SK-N-DZ (cell line): Measurements from ENCODE around the gene AKAP13.

Source experiments
- DNase-seq: peaks from one replicate; pipeline ENCODE4 v3.0.0-alpha.2; 2015; ENCODE audit warnings: low spot score

The AKAP13 gene

DNA sequence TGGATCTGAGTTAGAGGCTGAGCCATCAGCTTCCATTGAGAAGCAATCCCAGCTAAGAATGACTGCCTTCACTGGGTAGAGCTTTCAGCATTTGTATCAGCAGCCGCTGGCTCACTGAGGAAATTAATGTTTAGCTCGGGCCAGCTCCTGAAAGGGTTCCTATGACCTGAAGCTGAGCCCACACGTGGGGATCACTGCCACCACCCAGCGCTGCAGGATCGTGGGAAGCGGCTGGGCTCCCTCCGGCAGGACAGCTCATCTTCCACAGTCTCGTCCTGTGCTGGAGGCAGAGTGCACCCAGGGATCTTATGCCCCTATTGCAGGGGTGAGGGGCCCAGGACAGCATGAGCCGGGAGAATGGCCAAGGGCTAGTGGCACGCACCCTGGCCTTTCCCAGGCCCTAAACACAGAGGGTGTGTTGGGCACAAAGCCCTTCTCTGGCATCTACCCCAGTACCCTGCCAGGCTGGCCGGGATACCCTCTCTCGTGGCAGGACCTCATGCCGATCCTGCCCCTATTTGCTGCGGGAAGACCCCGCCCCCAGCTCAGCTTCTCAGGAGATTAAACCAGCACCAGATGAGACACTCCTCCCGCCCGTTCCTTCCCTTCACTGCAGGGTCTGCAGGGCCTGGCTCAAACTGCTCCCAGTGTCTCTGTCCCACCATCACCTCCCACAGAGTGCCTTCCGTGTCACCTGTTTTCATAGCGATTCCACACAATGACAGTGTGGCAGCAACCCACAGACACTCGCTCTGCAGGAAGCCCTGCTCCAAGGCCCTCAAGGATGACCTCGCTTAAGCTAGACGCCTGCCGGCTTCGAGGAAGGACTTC lies 385.8 kb downstream of the AKAP13 start:
- no peak for DNase-seq

DNA sequence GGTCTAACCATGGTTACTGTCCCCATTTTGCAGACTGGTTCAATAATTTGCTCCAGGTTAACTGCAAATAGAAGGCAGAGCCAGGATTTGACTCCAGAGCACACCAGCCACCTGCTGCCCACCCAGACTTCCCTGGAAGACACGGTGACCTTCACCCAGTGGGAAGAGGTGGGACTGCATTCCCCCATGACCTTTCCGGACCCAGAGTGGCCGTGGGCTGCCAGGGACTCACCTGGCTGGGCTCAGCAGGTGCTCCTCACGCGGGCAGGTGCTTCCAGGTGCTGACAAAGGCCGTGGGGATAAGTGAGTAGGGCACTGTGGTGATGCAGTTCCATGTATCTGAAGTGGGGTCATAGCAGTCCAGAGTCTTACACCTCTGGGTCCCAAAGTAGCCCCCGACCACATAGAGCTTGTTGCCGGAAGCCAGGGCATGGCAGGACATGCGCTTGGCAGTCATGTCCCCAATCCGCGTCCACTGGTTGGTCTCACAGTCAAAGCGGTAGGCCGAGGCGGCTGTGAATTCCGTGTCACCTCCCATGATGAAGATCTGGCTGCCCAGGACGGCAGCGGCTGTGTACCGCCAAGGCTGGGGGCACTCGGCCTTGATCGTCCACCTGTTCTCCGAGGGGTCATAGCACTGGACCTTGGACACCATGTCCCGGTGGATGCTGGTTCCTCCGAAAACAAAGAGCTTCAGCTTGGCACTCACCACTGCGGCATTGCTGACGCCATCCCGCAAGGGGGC lies 387.6 kb downstream of the AKAP13 start:
- DNase-seq: no peak

DNA sequence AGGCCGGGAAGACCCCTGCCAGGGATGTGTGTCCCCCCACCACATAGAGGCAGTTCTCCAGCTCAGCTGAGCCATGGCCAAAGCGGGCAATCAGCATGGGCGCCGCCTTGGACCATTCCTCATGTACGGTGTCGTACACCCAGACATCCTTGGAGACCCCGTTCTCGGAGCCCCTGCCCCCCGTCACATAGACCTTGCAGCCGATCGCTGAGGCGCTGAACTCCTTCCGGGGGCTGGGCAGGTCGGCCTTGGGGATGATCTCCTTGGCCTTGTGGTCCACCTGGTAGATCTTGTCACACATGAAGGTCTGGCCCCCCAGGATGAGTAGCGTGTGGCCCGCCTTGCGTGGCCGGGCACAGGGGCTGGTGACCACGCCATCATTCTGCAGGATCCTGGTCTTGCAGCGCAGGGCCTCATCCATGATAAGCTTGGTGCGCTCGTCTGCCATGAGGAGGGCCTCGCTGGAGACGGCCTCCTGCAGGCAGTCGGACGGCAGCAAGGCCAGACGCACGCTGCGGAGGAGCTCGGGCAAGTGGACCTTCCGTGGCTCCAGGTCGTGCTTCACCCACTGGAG lies 388.3 kb downstream of the AKAP13 start:
- DNase-seq: no peak

DNA sequence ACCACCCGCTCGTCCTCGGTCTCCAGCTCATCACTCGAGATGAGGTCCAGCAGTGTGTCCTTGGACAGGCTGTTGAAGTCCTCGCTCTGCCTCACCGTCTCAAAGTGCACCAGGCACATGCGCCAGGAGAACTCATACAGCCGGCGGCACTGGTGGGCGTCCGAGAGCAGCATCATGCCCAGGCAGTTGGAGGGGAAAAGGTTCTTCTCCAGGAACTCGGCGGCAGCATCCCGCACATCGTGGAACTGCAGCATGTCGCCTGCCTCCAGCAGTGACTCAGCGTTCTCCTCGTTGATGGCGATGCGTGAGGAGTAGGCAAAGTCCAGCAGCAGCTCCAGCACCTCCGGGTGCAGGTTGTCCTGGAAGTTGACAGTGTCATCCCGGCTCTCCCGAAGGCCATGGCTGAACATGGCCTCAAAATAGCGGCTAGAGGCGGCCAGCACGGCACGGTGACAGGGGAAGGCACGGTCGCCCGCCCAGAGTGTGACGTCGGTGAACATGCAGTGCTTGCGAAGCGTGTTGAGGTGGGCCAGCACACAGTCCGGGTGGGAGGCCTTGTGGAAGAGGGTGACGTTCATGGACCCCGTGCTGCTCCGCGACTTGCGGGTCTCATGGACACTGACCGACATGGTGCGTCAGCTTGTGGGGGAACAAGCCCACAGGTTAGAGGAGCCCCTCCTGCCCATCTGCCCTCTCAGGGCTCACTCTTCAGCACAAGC lies 388.9 kb downstream of the AKAP13 start:
- no peak for DNase-seq

DNA sequence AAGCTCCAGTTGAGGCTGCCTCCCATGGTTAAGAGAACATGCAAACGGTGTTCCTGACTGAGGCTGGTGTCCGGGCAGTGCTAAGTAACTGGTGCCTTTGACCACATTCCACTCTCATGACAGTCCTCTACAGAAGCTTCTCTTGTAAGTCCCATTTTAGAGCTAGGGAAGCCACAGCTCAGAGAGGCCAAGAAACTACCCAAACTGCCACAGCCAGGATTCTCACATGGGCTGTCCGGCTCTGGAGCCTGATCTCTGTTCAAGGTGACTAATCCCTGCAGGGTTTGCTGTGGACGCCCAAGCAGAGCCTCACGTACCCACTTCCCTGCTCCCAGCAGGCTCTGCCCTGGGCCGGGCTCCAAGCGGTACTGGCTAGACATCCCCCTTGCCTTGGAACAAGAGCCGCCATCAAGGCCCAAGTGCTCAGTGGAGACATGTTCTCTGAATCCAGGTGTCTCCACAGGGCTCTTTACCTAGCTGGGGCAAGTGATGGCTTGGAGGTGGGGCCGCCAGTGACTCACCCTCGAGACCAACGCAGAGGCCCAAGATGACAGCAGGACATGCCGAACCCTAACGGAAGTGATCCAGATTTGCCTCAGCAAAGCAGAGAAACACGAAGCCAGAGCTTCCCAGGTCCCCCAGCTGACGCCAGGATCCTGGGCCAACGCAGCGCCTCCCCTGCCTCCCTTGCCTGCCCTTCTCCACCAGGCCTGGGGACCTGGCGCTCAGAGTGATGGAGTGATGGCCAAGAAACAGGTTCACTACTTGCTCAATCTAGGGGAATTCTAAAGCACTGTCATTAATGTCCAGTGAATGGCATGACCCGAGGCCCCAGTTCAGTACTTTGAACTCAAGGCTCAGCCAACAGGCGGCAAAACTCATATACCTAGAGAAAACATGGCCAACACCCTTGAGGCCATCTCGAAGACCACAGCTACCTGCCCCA lies 390.0 kb downstream of the AKAP13 start:
- no peak for DNase-seq

DNA sequence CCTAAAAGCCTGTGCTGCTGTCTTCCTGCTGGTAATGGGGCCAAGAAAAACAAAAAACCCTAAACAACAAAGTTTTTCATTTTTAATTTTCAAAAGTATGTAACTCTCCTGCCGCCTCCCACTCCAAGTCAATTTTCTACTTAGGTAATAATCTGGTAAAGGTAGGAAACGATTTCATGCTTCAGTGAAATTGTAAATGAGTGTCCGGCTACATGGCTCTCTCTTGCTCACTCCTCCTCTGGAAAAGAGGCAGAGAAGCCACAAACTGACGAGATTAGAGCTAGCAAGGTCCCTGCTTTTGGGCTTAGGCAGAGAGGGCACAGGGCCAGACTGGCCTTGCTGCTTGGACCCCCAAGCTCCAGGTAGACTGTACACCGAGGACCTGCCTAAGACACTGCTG lies 390.9 kb downstream of the AKAP13 start:
- no peak for DNase-seq

DNA sequence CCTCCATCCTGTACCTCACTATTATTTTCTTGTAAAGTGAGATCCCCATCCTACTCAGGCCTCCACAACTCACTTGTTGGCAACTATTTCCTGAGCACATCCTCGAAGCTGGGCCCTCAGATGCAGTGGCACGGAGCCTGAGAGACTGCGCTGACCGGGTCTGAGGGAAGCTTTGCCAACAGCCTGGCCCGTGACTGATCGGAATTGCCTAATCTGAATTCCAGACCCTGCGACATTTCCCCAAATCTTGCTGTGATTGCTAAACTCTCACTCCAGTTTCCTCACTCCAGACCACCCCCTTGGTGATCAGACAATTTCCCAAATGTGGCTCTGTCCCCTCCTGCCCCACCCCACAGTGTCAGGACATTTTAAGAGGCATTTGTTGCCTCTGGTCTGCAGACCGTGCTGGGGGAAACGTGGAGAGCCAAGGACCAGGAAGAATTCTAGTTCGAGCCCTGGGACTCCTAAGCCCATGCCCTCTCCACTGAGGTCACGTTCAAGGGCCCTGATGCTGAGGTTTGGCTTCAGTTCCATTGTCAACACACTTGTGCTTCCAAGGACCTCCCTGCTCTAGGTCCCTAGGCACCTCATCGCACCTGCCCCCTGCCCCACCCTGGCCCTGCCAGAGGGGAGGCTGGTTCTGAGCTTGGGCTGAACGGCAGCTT lies 391.5 kb downstream of the AKAP13 start:
- DNase-seq: no peak

DNA sequence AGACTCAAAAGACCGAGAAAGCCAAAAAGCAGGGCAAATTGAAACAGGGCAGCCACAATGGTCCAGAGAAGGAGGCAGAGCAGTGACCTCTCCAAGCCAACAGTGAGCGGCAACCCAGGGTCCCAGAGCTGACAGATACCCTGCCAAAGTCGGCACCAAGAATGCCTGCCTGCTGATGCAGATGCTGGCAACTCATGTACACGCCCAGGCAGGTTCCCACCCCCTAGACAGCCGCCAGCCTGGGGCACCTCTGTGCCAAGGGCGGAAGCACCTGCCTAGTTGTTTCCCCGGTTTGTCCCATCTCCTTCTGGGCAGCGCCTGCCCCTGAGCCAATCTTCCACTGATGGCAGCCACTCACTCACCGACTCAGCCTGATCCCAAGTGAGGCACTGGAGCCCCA lies 392.3 kb downstream of the AKAP13 start:
- DNase-seq: no peak

DNA sequence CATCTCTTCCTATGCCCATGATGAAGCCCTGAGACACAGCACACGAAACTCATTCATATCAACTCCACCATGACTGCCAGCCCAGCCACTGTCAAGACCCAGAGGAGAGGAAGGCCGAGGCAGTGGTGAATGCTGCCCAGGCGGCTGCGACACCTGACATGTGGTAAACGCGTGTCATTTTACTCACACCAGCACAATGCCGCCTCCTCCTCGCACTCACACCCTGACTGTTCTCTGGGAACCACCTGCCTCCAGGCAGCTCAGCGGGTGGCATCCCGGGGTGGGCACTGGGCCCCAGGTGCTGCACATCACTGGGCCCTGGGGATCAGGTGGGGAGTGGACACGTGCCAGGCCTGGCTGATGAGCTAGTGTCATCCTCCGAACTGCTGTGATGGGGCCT lies 392.8 kb downstream of the AKAP13 start:
- no peak for DNase-seq

DNA sequence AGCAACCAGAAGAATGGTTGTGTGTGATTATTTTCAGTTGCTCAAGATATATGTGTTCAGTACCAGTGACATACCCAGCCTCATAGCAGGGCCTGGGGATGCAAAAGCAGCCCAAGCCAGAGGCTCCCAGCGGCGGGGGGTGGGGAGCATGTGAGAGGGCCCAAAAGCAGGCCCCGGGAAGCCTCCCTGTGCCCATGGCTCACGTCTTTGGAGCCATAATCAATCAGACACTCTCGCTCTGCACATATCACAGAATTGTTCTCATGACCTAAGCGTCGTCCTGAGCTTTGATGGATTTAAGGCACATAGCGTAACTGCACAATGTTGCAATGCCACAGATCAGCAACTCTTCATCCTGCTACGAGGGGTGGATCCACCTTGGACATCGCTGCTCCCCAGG lies 393.6 kb downstream of the AKAP13 start:
- no peak for DNase-seq

DNA sequence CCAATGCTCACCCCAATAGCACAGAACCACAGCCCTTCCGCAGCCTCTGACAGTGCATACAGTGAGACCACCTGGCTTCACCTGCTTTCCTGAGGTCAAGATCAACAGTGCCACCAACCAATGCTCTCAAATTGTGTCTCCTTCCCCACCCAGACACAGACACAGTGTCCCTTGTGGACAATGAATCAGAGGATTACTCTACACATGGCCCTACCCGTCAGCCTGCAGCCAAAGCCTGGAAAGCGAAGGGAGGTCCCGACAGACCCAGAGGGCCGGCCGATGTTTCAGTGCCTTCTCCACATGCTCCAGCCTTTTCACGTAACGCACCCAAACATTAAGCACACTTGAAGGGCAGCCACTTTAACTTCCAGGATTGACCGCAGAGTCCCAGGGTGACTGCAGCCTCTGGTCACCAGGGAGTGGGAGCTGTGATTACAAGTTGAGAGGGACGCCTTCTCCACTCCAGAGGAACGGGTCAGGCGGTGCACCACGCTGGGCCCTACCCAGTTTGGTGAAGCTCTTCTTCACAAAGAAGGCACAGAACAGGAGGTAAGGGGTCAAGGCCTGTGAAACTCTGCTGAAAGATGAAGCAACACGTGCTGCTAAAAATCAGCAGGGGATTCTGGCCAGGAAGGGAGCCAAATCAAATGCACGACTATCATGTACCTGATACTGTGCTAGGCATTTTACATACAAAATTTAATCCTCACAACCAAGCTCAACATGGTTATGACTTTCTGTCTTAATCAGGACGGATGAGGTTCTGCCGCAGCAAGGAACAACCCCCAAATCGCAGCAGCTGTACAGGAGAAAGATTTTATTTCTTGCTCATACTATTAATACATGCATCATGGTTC lies 397.1 kb downstream of the AKAP13 start:
- DNase-seq: no peak

DNA sequence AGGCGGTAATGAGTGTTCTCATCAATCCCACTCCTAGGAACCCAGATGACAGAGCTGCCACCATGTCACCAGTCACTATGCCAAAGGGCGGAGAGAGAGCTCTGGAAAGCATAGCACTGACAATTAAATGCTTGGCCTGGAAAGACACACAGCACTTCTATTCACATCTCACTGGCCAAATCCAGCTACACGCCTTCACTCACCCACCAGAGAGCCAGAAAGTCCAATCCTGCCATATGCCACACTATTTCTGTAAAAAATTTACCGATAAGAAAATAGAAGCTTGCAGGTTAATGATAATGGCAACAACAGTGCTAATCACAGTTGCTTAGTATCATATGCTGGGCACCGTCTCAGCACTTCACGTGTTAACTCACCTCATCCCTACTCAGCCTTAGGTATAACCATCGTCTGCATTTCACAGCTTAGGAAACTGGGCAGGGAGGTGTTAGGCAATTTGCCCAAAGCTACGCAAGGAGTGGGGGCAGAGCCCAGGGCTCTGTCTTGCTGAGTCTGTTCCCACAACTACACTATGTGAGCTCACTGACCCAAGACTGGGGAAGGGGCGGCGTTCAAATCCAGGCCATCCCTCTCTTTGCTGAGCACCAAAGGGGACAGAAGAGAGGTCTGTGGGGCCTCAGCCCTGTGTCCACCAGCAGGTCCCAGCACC lies 397.8 kb downstream of the AKAP13 start:
- DNase-seq: no peak

DNA sequence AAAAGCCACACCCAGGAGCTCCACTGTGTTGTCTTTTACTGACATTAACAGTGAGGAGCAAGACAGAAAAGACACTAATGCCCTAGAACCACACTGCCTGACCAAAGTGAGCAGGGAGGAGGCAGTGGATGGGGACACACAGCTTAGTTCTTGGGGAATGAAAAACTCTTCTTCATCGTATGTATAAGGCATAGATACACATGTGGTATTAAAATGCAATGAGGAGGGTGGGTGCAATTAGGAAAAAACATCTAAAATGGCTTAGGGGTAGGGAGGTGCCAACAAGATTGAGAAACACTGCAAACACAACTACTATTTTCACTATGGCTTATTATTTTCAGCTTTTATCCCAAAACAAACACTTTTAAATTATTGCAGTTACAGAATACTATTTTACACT lies 398.8 kb downstream of the AKAP13 start:
- no peak for DNase-seq

DNA sequence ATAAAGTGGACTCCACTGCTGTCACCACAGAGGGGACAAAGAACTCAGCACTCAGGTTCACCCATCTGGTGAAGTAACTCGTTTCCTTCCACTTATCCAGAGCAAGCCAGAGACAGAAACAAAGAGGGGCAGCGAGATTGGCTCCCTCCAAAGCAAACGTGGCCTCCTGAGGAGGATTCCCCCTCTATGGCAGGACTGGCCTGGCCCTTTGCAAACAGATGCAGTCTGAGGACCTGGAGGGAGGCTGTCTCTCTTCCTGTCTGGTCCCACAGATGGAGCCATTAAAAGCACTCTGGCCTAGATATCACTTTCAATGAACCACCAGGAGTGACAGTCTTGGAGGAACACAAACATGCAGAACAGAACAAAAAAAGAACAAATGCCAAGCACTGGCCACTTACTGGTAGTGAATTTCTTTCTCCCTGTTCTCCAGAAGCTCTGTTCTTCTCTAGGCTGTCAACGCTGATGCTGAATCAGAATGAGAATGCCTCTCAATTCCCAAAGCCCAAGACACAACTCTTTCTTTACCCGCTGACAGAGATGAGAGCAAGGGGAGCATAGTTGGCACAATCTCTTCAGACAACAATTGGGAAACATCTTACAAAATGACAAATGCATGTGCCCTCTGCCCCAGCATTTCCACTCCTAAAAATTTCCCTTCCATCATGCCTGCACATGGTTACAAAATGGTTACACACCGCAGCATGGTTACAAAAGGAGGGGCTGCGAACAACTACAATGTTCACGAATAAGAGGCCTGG lies 400.0 kb downstream of the AKAP13 start:
- DNase-seq: no peak

DNA sequence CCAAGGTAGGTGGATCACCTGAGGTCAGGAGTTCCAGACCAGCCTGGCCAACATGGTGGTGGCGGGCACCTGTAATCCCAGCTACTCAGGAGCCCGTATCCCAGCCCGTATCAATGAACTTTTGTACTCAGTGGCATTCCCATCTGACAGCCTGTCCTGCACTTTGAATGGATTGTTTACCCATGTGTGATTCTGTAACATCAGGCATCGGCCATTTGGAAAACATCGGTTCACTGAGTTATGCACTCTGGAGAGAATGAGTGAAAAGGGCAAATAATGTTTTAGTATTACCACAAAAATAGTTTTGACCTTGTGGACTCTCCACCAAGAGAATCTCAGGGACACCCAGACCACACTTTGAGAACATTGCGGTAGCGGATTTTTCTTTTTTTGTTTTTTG lies 400.7 kb downstream of the AKAP13 start:
- no peak for DNase-seq

DNA sequence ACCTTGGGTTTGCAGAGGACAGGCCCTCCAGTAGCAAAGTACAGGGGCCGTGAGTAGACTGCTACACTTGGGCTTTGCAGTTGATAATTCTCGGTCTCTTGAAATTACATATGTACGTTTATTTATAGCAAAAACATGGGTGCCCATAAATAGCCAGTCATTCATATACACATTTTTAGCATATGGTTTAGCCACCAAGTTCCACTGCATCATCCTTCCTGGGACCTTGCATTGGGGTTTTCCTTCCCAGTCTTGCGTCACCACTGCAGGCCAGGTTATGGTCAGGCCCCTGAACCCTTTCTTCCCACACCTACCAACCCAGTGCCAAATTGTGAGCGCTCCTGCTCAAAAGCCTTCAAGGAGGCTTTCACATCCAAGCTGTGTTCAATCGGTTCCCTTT lies 401.7 kb downstream of the AKAP13 start:
- no peak for DNase-seq

DNA sequence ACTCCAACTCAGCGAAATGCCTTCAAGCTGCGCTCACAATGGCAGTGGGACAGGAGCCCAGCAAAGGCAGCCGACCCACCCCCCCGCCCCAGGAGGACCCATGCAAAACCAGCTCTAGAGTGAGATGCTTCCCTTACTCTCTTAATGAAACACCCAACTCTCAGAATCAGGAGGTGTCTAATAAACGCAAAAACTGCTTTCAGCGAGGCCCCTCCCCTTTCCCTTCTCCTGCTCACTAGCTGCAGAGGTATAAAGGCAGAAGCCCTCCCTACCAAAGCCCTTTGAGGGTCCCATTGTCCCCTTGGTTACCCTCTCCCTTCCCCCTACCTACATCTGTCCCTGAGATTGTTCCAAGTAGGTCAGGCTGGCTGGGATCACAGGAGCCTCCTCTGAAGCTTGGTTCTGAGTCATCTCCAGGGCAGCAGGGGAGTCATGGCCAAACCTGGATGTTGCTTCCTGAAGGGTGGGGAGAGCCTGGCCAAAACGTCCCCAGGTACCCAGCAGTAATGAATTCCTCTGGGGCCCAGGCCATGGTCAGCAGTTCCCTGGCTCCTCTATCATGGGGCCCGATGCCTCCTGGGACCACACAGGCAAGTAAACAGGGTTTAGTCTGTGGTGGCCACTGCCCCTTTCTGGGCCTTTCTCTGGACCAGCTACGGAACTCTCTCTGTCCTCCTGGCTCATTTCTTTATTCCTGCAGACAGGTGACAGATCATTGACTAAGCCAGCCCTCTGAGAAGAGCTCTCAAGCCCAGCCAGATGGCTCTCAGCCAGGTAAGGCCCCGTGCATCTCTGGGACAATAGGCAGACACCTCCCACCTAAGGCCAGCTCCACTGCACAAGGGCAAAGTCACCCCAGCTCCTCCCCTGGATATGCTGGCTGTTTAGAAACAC lies 405.7 kb downstream of the AKAP13 start:
- DNase-seq: no peak
